GM19035 (cell line): ENCODE measurements around the gene TRIP11.

Experiments
- ATAC-seq: cut with Tn5 transposase; IDR thresholded peaks from one replicate; pipeline ENCODE4 v1.9.1; 2021; ENCODE audit not compliant: unreplicated experiment

Gene TRIP11

DNA sequence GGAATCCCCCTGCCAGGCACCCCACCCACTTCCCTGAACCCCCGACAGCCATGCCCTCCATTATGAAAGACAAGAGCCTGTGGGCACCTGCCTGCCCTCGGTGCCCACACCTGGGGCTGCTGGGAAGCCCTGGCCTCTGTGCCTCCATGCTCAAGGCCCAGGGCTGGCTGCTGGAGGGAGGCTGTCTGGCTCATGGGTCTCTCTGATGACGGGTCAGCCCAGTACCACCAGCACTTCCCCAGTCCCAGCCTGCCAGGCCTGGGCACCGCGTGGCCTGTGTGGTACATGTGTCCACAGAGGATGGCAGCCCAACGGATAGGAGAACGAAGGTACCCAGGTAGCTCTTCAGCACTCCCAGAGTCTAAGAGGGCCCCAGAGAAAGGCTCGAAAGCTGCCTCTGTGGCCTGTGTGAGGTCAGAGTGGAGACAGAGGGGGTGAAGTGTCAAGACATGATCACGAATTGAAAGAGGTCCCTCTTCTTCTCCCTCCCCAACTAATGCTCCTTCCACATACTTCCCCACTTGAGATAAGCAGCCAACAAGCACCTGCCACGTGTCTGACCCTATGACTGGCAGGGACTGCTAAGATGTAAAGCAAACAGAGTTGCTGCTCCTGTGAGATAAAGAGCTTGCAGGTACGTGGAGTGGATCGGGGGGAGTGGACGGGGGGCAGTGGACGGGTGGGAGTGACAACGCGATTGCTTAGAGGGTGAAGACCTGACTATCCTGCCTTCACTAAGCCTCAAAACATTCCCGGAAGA lies 113.5 kb downstream of the TRIP11 start:
- ATAC-seq, result no peak

DNA sequence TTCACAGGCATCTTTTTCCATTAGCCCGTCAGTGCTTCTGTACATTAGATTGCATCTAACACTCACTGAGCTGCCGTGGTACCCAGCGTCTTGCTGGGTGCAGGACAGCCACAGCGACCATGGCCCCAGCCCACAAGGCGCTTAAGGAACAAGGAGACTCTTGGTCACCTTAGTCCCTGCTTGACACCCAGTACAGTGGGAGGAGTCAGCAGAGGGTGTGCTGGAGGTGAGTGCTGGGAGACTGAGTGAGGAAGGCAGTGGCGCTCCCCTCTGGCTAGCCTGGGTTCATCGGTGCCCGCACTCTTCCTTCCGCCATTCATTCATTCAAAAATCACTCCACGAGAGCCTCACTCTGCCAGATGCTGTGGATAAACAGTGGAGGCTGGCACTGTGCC lies 114.1 kb downstream of the TRIP11 start:
- ATAC-seq, result no peak

DNA sequence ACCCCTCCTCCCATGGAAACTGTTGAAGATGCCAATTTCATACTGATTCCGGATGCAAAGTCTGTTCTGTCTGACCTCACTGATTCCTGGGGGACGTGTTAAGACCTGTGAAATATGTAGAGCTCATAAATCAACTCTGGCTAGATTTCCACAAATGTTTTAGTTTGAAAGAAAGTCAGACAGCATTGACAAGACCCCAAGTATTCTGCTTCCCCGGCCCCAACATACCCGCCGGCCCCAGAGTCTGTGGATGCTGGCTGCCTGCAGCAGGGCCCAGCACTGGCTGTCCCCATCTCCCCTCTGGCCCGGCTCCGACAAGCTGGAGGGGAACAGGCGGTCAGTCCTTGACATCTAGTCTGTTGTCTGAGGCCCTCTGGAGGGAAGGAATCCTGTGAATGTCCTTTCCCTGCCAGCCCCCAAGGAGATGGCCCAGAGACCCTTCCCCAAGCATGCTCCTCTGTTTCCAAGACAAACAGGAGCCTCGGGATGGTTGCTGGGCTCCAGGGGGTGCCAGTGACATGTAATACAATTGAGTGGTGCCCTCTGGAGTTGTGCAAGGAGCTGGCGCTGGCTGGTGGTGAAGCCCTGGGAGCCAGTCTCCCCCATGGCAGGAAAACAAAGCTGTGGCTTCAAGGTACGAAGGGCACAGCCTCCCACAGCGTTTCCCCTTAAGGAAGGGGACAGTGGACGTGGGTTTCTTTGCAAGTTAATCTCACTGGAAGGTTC lies 114.7 kb downstream of the TRIP11 start:
- no peak for ATAC-seq

DNA sequence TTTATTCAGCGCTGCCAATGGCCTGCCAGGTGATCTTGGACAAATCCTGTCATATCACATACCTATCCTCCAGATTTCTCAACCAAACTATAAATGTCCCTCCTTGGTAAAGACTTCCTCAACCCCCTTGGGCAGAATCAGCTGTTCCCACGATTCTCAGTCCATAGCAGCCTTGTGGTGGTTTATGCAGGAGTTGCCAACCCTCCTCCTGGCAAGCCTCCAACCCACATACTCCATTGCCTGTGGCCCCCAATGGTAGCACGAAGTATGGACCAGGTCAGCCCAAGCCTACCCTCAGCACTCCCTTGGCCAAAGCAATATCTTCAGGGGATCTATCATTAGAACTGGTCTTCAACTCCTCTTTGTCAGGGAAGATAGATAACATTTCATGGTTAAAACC lies 119.3 kb downstream of the TRIP11 start:
- ATAC-seq, result no peak

DNA sequence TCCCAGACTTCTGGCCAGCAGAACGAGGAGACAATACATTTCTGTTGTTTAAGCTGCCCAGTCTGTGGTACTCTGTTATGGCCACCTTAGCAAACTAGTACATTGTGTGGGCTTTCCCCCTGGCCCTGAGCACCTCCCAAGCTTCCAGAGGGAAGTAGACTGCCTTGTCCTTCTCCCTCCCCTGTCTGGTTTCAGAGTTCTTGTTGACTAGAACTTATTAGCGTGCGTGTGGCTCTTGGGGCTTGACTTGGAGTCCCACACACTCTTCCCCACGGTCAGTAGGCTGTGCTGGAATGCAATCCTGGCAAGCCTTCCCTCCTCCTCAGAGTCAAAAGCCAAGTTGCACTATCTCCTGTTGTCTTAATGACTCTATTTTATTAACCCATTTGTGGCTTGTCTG lies 120.0 kb downstream of the TRIP11 start:
- ATAC-seq, result no peak

DNA sequence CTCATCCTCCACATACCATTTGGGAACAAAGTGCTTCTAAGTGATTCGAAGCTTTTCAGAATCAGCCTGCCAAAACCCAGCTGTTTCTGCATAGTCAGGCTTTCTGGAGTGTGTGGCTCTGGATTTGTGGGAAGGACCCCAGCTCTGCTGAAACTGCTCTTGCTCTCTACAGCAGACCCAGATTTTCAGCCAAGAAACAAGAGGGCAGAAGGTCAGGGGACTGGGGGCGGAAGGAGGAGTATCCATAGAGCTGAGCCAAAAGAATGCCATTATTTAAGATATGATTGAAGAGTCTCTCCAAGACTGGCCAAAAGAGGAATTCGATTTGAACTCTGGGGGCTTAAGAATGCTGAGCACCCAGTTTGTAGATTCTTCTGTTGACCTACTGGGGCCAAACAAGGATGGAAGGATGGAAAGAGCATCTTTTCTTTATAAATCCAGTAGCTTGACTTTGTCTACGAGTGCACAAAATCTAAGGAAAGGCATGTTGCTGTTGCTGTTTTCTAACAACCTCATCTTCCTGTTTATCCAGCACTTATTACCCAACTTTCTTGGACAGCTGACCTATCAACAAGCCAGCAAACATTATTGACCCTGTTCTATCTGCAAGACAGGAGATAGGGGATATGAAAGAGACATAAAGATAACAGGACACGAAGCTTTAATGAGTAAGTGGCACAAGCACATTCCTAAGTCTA lies 121.5 kb downstream of the TRIP11 start:
- no peak for ATAC-seq
